Adipocyte (in vitro differentiated cells): ENCODE results near the gene VEGFA.

Experiments used
- DNase-seq: peaks from one replicate; pipeline ENCODE4 v3.0.0-alpha.2; 2015; ENCODE audit warnings: low read depth
- H3K27me3 ChIP-seq: replicated peaks from 2 replicates; pipeline ENCODE4 v1.7.0; 2013; ENCODE audit warnings: mild to moderate bottlenecking, low read length, moderate library complexity; ENCODE audit not compliant: control insufficient read depth, insufficient read depth
- H3K36me3 ChIP-seq: 2 replicates; pipeline ENCODE4 v1.7.0; 2013; ENCODE audit warnings: low read length, mild to moderate bottlenecking, moderate library complexity; ENCODE audit not compliant: control insufficient read depth, insufficient read depth, severe bottlenecking
- H3K4me1 ChIP-seq: 2 replicates; pipeline ENCODE4 v1.7.0; 2013; ENCODE audit warnings: mild to moderate bottlenecking, low read length, moderate library complexity; ENCODE audit not compliant: control insufficient read depth, insufficient read depth
- H3K4me3 ChIP-seq: 2 replicates; pipeline ENCODE4 v1.7.0; 2013; ENCODE audit warnings: mild to moderate bottlenecking, low read length, moderate library complexity
- H3K9ac ChIP-seq: 2 replicates; pipeline ENCODE4 v1.7.0; 2013; ENCODE audit warnings: mild to moderate bottlenecking, low read length, moderate library complexity
- H3K9me3 ChIP-seq: 2 replicates; pipeline ENCODE4 v1.7.0; 2013; ENCODE audit warnings: mild to moderate bottlenecking, low read length, moderate library complexity; ENCODE audit not compliant: control insufficient read depth

VEGFA gene

DNA sequence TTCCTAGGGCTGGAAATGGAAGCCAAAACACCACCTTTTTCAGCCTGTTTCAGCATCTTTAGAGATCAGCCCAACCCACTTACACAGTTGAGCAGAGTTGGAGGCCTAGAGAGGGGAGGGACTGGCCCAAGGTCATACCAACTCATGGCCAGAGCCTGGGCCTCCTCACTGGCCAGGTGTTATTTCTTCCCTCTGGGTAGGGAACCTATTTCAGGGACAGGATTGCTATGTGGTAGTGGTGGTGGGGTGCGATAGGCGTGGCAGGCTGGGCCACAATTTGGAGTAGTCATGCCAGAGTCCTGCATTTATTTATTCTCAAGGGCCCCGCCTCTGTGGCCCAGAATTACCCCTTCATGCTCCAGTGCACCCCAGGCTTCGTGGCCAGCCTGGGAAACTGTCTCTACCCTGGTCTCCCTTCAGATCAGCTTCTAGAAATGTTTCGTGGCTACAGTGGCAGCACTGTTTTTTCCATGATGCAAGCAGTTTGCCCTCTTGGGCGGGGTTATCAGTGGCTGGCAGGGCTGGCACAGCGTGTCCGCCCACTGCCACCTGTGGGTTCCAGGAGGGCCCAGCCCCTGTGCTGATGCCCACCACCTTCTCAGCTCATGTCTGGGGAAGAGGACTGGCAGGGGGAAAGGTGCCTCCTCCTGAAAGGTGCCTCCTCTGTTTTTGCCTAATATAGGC lies 6.2 kb downstream of the VEGFA start:
- Histone ChIP-seq H3K4me3 (no peak overlapping the region), H3K4me1 (peaks cover 45% of the 10 kb centered on the region), H3K27me3 (no peaks in the 10 kb centered on the region), H3K36me3 (peaks cover 58% of the 10 kb centered on the region), H3K9me3 (no peaks in the 10 kb centered on the region), H3K9ac (no peak overlapping the region)
- DNase-seq: no peak

DNA sequence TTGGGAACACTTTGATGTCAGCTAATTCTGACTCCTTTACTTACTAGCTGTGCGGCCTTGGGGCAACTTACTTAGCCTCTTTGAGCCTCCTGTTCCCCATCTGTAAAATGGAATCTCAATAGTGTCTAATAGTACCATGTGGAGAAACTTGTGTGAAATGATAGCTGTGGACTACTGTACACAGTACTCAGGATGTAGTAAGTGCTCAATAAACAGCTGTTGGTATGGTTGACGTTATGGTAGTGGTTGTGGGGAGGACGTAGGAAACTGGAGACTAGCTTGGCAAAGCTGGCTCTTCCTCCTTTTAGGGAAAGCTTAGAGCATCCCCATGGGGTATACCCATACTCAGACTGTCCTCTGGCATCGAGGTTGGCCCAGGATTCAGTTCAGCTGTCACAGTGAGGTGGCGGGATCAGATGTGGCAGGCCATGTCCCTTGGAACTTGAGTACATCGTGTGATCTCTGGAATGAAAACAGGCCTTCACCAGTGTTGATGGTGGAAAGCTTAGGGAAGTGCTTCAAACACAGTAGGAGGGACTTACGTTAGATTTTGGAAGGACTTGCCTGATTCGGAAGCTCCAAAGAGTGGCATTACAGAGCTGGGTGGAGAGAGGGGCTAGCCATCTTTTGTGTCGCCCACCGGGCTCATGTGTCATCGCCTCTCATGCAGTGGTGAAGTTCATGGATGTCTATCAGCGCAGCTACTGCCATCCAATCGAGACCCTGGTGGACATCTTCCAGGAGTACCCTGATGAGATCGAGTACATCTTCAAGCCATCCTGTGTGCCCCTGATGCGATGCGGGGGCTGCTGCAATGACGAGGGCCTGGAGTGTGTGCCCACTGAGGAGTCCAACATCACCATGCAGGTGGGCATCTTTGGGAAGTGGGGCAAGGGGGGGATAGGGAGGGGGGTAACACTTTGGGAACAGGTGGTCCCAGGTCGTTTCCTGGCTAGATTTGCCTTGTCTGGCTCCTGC lies 7.1 kb downstream of the VEGFA start:
- Histone ChIP-seq H3K36me3 (peaks cover 66% of the 10 kb centered on the region), H3K4me3 (no peak overlapping the region), H3K4me1 (peaks cover 45% of the 10 kb centered on the region), H3K27me3 (no peaks in the 10 kb centered on the region), H3K9me3 (no peaks in the 10 kb centered on the region), H3K9ac (no peak overlapping the region)
- no peak for DNase-seq

DNA sequence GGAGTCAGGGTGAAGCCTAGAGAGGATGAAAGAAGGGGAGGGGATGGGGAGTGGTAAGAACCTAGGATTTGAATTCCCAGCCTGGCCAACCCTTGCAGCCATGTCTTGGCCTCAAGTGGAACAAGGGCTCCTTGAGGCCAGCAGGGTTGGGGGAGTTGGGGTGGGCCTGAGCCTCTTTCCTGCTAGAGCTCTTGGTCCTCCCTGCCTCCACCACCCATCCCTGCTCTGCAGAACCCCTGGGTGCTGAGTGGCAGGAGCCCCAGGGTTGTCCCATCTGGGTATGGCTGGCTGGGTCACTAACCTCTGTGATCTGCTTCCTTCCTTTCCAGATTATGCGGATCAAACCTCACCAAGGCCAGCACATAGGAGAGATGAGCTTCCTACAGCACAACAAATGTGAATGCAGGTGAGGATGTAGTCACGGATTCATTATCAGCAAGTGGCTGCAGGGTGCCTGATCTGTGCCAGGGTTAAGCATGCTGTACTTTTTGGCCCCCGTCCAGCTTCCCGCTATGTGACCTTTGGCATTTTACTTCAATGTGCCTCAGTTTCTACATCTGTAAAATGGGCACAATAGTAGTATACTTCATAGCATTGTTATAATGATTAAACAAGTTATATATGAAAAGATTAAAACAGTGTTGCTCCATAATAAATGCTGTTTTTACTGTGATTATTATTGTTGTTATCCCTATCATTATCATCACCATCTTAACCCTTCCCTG lies 8.3 kb downstream of the VEGFA start:
- Histone ChIP-seq H3K36me3 (peaks cover 78% of the 10 kb centered on the region), H3K9me3 (no peaks in the 10 kb centered on the region), H3K27me3 (no peaks in the 10 kb centered on the region), H3K4me1 (peaks cover 37% of the 10 kb centered on the region), H3K9ac (no peak overlapping the region), H3K4me3 (no peak overlapping the region)
- no peak for DNase-seq

DNA sequence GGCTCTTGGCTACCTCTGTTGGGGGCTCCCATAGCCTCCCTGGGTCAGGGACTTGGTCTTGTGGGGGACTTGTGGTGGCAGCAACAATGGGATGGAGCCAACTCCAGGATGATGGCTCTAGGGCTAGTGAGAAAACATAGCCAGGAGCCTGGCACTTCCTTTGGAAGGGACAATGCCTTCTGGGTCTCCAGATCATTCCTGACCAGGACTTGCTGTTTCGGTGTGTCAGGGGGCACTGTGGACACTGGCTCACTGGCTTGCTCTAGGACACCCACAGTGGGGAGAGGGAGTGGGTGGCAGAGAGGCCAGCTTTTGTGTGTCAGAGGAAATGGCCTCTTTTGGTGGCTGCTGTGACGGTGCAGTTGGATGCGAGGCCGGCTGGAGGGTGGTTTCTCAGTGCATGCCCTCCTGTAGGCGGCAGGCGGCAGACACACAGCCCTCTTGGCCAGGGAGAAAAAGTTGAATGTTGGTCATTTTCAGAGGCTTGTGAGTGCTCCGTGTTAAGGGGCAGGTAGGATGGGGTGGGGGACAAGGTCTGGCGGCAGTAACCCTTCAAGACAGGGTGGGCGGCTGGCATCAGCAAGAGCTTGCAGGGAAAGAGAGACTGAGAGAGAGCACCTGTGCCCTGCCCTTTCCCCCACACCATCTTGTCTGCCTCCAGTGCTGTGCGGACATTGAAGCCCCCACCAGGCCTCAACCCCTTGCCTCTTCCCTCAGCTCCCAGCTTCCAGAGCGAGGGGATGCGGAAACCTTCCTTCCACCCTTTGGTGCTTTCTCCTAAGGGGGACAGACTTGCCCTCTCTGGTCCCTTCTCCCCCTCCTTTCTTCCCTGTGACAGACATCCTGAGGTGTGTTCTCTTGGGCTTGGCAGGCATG lies 9.2 kb downstream of the VEGFA start:
- no peak for DNase-seq
- Histone ChIP-seq H3K4me1 (peaks cover 28% of the 10 kb centered on the region), H3K27me3 (no peaks in the 10 kb centered on the region), H3K4me3 (no peak overlapping the region), H3K9ac (no peak overlapping the region), H3K9me3 (no peaks in the 10 kb centered on the region), H3K36me3 (peaks cover 88% of the 10 kb centered on the region)

DNA sequence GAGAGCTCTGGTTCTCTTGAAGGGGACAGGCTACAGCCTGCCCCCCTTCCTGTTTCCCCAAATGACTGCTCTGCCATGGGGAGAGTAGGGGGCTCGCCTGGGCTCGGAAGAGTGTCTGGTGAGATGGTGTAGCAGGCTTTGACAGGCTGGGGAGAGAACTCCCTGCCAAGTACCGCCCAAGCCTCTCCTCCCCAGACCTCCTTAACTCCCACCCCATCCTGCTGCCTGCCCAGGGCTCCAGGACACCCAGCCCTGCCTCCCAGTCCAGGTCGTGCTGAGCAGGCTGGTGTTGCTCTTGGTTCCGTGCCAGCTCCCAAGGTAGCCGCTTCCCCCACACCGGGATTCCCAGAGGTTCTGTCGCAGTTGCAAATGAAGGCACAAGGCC lies 9.8 kb downstream of the VEGFA start:
- no peak overlapping the region for H3K4me3 ChIP-seq
- DNase-seq: no peak
- H3K9ac ChIP-seq: no peak overlapping the region
- H3K27me3 ChIP-seq: no peaks in the 10 kb centered on the region
- peaks cover 21% of the 10 kb centered on the region for H3K4me1 ChIP-seq
- peaks cover 93% of the 10 kb centered on the region for H3K36me3 ChIP-seq
- no peaks in the 10 kb centered on the region for H3K9me3 ChIP-seq

DNA sequence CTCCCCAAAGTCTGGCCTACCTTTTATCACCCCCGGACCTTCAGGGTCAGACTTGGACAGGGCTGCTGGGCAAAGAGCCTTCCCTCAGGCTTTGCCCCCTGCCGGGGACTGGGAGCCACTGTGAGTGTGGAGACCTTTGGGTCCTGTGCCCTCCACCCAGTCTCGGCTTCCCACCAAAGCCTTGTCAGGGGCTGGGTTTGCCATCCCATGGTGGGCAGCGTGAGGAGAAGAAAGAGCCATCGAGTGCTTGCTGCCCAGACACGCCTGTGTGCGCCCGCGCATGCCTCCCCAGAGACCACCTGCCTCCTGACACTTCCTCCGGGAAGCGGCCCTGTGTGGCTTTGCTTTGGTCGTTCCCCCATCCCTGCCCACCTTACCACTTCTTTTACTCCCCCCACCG lies 10.3 kb downstream of the VEGFA start:
- no peaks in the 10 kb centered on the region for H3K9me3 ChIP-seq
- no peak overlapping the region for H3K9ac ChIP-seq
- H3K27me3 ChIP-seq: no peaks in the 10 kb centered on the region
- H3K36me3 ChIP-seq: peaks cover 97% of the 10 kb centered on the region
- DNase-seq: no peak
- peaks cover 17% of the 10 kb centered on the region for H3K4me1 ChIP-seq
- no peak overlapping the region for H3K4me3 ChIP-seq

DNA sequence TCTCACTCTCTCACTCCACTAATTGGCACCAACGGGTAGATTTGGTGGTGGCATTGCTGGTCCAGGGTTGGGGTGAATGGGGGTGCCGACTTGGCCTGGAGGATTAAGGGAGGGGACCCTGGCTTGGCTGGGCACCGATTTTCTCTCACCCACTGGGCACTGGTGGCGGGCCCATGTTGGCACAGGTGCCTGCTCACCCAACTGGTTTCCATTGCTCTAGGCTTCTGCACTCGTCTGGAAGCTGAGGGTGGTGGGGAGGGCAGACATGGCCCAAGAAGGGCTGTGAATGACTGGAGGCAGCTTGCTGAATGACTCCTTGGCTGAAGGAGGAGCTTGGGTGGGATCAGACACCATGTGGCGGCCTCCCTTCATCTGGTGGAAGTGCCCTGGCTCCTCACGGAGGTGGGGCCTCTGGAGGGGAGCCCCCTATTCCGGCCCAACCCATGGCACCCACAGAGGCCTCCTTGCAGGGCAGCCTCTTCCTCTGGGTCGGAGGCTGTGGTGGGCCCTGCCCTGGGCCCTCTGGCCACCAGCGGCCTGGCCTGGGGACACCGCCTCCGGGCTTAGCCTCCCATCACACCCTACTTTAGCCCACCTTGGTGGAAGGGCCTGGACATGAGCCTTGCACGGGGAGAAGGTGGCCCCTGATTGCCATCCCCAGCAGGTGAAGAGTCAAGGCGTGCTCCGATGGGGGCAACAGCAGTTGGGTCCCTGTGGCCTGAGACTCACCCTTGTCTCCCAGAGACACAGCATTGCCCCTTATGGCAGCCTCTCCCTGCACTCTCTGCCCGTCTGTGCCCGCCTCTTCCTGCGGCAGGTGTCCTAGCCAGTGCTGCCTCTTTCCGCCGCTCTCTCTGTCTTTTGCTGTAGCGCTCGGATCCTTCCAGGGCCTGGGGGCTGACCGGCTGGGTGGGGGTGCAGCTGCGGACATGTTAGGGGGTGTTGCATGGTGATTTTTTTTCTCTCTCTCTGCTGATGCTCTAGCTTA lies 11.2 kb downstream of the VEGFA start:
- no peak overlapping the region for H3K4me3 ChIP-seq
- H3K4me1 ChIP-seq: peaks cover 8% of the 10 kb centered on the region
- no peak overlapping the region for H3K9ac ChIP-seq
- DNase-seq: no peak
- no peaks in the 10 kb centered on the region for H3K9me3 ChIP-seq
- peaks cover 98% of the 10 kb centered on the region for H3K36me3 ChIP-seq
- H3K27me3 ChIP-seq: no peaks in the 10 kb centered on the region

DNA sequence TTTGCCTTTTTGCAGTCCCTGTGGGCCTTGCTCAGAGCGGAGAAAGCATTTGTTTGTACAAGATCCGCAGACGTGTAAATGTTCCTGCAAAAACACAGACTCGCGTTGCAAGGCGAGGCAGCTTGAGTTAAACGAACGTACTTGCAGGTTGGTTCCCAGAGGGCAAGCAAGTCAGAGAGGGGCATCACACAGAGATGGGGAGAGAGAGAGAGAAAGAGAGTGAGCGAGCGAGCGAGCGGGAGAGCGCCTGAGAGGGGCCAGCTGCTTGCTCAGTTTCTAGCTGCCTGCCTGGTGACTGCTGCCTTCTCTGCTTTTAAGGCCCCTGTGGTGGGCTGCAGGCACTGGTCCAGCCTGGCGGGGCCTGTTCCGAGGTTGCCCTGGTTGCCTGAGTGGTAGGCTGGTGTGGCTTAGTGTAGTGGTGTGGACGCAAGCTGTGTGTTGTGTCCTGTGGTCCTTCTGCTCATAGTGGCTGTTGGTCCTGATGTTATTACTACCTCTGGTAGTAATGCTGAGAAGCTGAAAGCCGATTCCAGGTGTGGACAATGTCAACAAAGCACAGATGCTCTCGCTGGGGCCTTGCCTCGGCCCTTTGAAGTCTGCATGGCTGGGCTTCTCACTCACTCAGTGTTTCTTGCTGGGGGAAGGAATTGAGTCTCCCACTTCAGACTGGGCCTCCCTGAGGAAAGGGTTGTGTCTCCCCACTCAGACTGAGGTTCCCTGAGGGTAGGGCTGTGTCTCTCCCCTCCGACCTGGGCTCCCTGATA lies 12.1 kb downstream of the VEGFA start:
- Histone ChIP-seq H3K27me3 (no peaks in the 10 kb centered on the region), H3K9me3 (no peaks in the 10 kb centered on the region), H3K36me3 (peaks cover 96% of the 10 kb centered on the region), H3K4me1 (peaks cover 11% of the 10 kb centered on the region), H3K4me3 (no peak overlapping the region), H3K9ac (no peak overlapping the region)
- DNase-seq: no peak

DNA sequence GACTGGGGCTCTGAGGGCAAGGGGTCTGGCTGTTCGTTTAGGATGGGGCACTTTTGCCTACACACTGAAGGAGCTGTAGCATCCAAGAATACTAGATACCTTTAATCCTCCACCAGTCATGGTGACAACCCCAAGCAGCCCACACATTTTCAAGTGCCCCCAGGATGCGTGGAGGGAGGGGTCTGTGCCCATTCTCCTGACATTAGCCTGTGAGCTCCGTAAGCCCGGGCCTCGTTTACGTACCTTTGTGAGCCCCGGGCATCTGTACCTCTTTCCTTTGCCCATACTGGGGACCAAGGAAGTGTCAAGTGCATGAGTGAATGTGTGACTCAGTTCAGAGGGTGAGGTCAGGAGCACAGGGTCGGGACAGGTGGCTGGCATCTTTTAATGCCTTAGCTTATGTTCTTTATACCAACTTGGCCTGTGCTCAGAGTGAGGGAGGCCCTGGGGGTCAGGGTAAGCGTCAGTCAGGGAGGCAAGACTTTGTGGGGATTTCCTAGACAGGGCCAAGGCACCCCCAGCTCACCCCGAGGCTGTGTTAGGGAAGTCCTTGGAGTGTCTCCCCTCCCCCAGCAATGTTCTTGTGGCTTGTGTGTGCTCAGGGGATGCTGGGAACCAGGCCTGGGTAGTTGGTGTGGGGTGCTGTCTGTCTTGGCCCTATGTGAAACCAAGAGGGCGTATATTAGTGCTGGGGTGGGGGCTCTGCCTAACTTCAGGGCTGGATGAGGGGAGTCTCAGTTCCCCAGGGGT lies 12.9 kb downstream of the VEGFA start:
- H3K4me3 ChIP-seq: no peak overlapping the region
- no peaks in the 10 kb centered on the region for H3K9me3 ChIP-seq
- DNase-seq: no peak
- H3K9ac ChIP-seq: no peak overlapping the region
- H3K36me3 ChIP-seq: peaks cover 88% of the 10 kb centered on the region
- H3K4me1 ChIP-seq: peaks cover 8% of the 10 kb centered on the region
- H3K27me3 ChIP-seq: no peaks in the 10 kb centered on the region
